GM12891 (cell line): ENCODE results near the gene SMAD2.

Experiments used
- DNase-seq: peaks from one replicate; pipeline ENCODE4 v3.0.0; 2011; ENCODE audit warnings: low spot score; ENCODE audit not compliant: insufficient read length
- FAIRE-seq: peaks from 2 replicates; lab custom pipeline; 2011; peaks lifted over from hg19 to GRCh38; lab: Jason Lieb, UNC
- PAX5 ChIP-seq: IDR thresholded peaks from 2 replicates; pipeline ENCODE4 v1.6.1; 2011; ENCODE audit warnings: low read length, moderate library complexity, mild to moderate bottlenecking; ENCODE audit not compliant: insufficient read depth, severe bottlenecking
- POLR2A ChIP-seq: IDR thresholded peaks from 2 replicates; pipeline ENCODE4 v1.6.1; 2011; ENCODE audit warnings: low read depth, low read length, control low read depth
- POLR2AphosphoS5 ChIP-seq: IDR thresholded peaks from 2 replicates; pipeline ENCODE4 v1.6.1; 2011; ENCODE audit warnings: low read depth, low read length, control low read depth
- POU2F2 ChIP-seq: IDR thresholded peaks from 2 replicates; pipeline ENCODE4 v1.6.1; 2011; ENCODE audit warnings: low read depth, mild to moderate bottlenecking, control low read depth, low read length, moderate library complexity
- SPI1 ChIP-seq: IDR thresholded peaks from 2 replicates; pipeline ENCODE4 v1.6.1; 2011; ENCODE audit warnings: low read depth, low read length, control low read depth
- TAF1 ChIP-seq: IDR thresholded peaks from 2 replicates; pipeline ENCODE4 v1.6.1; 2011; ENCODE audit warnings: low read depth, low read length, control low read depth

SMAD2 gene

GRCh38 chr18:47868744-47869143 lies 61.7 kb downstream of the SMAD2 start:
- FAIRE-seq (peak; percentile 13), DNase-seq (no peak)
- no peak for TF ChIP-seq POU2F2
- no peak for TF ChIP-seq TAF1
- no peak for TF ChIP-seq SPI1
- no peak for TF ChIP-seq PAX5
- no peak for TF ChIP-seq POLR2A

DNA sequence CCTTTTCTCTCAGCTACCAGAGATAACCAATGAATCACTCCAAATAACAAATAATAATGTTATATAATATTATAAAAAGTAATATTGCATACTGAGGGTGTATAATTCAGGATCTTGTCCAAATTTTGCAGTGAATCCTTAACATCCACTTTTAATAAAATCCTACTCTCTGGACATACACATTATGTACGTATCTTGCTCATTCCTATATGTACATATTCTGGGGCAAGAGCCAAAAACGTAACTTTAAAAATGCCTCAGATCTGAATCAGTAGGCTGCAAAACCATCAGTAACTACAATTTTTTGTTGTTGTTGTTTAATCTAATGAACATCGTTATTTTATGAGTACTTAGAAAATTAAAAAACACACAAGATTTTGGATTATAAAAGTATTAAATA lies 65.3 kb downstream of the SMAD2 start:
- DNase-seq = no peak
- FAIRE-seq = no peak
- TF ChIP-seq TAF1 (no peak), POU2F2 (no peak), SPI1 (no peak), PAX5 (no peak), POLR2AphosphoS5 (no peak), POLR2A (no peak)

- DNase-seq = no peak
- no peak for TF ChIP-seq TAF1
- TF ChIP-seq POLR2AphosphoS5 = no peak
- TF ChIP-seq SPI1 = no peak
- TF ChIP-seq POU2F2 = no peak
- TF ChIP-seq PAX5 = no peak
- TF ChIP-seq POLR2A = no peak
- FAIRE-seq = no peak
Observed at GRCh38 chr18:47863041-47863440, 67.4 kb downstream of the SMAD2 start.

- no peak for TF ChIP-seq POLR2AphosphoS5
- no peak for TF ChIP-seq POLR2A
- TF ChIP-seq PAX5 = no peak
- no peak for TF ChIP-seq SPI1
- no peak for TF ChIP-seq POU2F2
- TF ChIP-seq TAF1 = no peak
- FAIRE-seq = no peak
Observed at GRCh38 chr18:47858607-47859006, 71.9 kb downstream of the SMAD2 start.

GRCh38 chr18:47847635-47848034 lies 82.8 kb downstream of the SMAD2 start:
- TF ChIP-seq SPI1 (no peak), POU2F2 (no peak), POLR2A (no peak), TAF1 (no peak), PAX5 (no peak)
- FAIRE-seq = no peak
- no peak for DNase-seq

More at GRCh38 chr18:47858607-47859006, 71.9 kb downstream of the SMAD2 start:
- no peak for DNase-seq

- FAIRE-seq = peak; percentile 58
- TF ChIP-seq SPI1 (no peak), POU2F2 (no peak), TAF1 (no peak), PAX5 (no peak), POLR2AphosphoS5 (no peak), POLR2A (no peak)
Observed at GRCh38 chr18:47846431-47846830, 84.0 kb downstream of the SMAD2 start.

GRCh38 chr18:47844828-47845498 lies 85.5 kb downstream of the SMAD2 start:
- TF ChIP-seq POU2F2 (no peak), POLR2AphosphoS5 (no peak), TAF1 (no peak), SPI1 (no peak), POLR2A (no peak), PAX5 (no peak)
- FAIRE-seq (no peak), DNase-seq (no peak)

More at GRCh38 chr18:47846431-47846830, 84.0 kb downstream of the SMAD2 start:
- no peak for DNase-seq

- FAIRE-seq = no peak
Observed at GRCh38 chr18:47842836-47843235, 87.6 kb downstream of the SMAD2 start.

DNA sequence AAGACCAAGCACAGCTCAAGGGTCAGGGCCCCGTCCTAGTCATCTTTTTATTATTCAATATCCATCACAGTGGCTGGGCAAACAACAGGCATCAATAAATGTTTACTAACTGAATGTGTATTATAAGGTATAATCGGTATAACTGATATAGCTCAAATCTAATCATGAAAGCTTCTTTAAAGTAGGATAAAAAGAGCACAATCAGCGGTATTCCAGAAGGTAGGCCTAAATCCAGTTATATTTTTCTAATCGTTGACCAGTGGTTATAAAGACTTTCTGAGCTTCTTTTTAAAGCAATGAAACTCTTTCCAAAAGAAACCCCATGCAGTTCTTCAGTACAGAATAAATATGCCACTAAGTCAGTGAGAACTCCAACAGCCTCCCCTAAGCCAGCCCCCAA lies 92.1 kb downstream of the SMAD2 start:
- FAIRE-seq = no peak
- no peak for DNase-seq

More at GRCh38 chr18:47842836-47843235, 87.6 kb downstream of the SMAD2 start:
- DNase-seq = no peak
- TF ChIP-seq POLR2A = no peak
- no peak for TF ChIP-seq POU2F2
- no peak for TF ChIP-seq SPI1
- TF ChIP-seq POLR2AphosphoS5 = no peak
- TF ChIP-seq TAF1 = no peak
- no peak for TF ChIP-seq PAX5

GRCh38 chr18:47832348-47832747 lies 98.1 kb downstream of the SMAD2 start:
- no peak for FAIRE-seq
- no peak for DNase-seq
- TF ChIP-seq PAX5 = no peak
- TF ChIP-seq TAF1 = no peak
- TF ChIP-seq SPI1 = no peak
- TF ChIP-seq POLR2A = no peak
- TF ChIP-seq POU2F2 = no peak
- no peak for TF ChIP-seq POLR2AphosphoS5

More for the DNA sequence above, 92.1 kb downstream of the SMAD2 start:
- TF ChIP-seq TAF1 (no peak), POLR2AphosphoS5 (no peak), POLR2A (no peak), SPI1 (no peak), PAX5 (no peak), POU2F2 (no peak)
